HepG2 (cell line): Measurements from ENCODE around the gene GLE1. TPM values are rescaled to one million over a fixed set of nuclear protein-coding genes. Genes with fewer than 3 reads are reported as not detected.

Experiments used
- ATAC-seq: fragments of 200-7000 bp; cut with Tn5 transposase; 3 replicates; pipeline ENCODE4 v1.9.1; 2020; ENCODE audit warnings: mild to moderate bottlenecking, moderate library complexity
- BruUV-seq: library from RNA; stranded (reverse); fragments of 400-500 nt; replicated peaks from 2 replicates; lab custom pipeline; 2021; lab: Mats Ljungman, UMichigan
- CTCF ChIA-PET: fragments of 300-600 bp; formaldehyde crosslinking; extraction: SDS; loops from one replicate; lab custom pipeline; 2021; ENCODE audit warnings: low total read pairs, inconsistent platforms, low intra/inter-chr PET ratio; lab: Yijun Ruan, JAX
- POLR2A ChIA-PET: fragments of 350-600 bp; sonication (Branson Sonifier 250); formaldehyde crosslinking; loops from one replicate; lab custom pipeline; 2020; ENCODE audit warnings: antibody characterized with exemption, inconsistent platforms; lab: Yijun Ruan, JAX
- DNase-seq: peaks from one replicate; pipeline ENCODE4 v3.0.0-alpha.2; 2015; ENCODE audit warnings: low spot score
- FAIRE-seq: peaks from 3 replicates; lab custom pipeline; 2011; peaks lifted over from hg19 to GRCh38; lab: Jason Lieb, UNC
- H2AFZ ChIP-seq: one replicate; pipeline ENCODE4 v1.6.1; 2011; ENCODE audit warnings: low read length, inconsistent platforms
- H3K27ac ChIP-seq: fragments of 300-600 bp; 3 replicates; pipeline ENCODE4 v1.8.0; 2011; ENCODE audit warnings: mixed run types, mild to moderate bottlenecking, mixed read lengths, low read length, inconsistent platforms; ENCODE audit not compliant: insufficient read depth; ENCODE audit errors: extremely low read length
- H3K27me3 ChIP-seq, 2 experiments: fragments of 200-600 bp in 1 of 2; 2 replicates in 1 of 2; 3 replicates in 1 of 2; pipeline versions ENCODE4 v1.6.0 to v1.8.0; 2011; ENCODE audit warnings: low read length in 2 of 2, mild to moderate bottlenecking in 2 of 2, moderate library complexity in 2 of 2, inconsistent platforms in 1 of 2; ENCODE audit not compliant: insufficient read depth in 2 of 2, control insufficient read depth in 1 of 2
- H3K36me3 ChIP-seq, 2 experiments: fragments of 200-600 bp in 1 of 2; replicated peaks in 1 of 2; 2 replicates in 1 of 2; 3 replicates in 1 of 2; pipeline versions ENCODE4 v1.5.1 to v1.8.0; 2011; ENCODE audit warnings: low read length in 2 of 2, inconsistent platforms in 1 of 2; ENCODE audit not compliant: insufficient read depth in 2 of 2, control insufficient read depth in 1 of 2
- H3K4me1 ChIP-seq: 2 replicates; pipeline ENCODE4 v1.5.1; 2012; ENCODE audit warnings: low read length, inconsistent platforms; ENCODE audit not compliant: insufficient read depth
- H3K4me2 ChIP-seq: 2 replicates; pipeline ENCODE4 v1.6.0; 2011; ENCODE audit warnings: low read depth, low read length, inconsistent platforms
- H3K4me3 ChIP-seq, 3 experiments: fragments of 200-600 bp in 1 of 3; sonication (generic), shearing (Covaris generic) in 1 of 3; replicated peaks in 1 of 3; 2 replicates each; pipeline ENCODE4 v1.5.1; 2011 to 2016; ENCODE audit warnings: low read length in 3 of 3, inconsistent platforms in 2 of 3, low read depth in 2 of 3, mild to moderate bottlenecking in 2 of 3, control low read depth in 1 of 3, mixed read lengths in 1 of 3; ENCODE audit not compliant: insufficient read depth in 1 of 3
- H3K79me2 ChIP-seq: one replicate; pipeline ENCODE4 v1.6.1; 2011; ENCODE audit warnings: low read length, inconsistent platforms; ENCODE audit not compliant: insufficient read depth
- H3K9ac ChIP-seq: 2 replicates; pipeline ENCODE4 v1.6.0; 2011; ENCODE audit warnings: mild to moderate bottlenecking, low read depth, low read length, inconsistent platforms; ENCODE audit not compliant: insufficient read depth
- H3K9me3 ChIP-seq: 2 replicates; pipeline ENCODE4 v1.5.1; 2012; ENCODE audit warnings: mild to moderate bottlenecking, low read length
- H4K20me1 ChIP-seq: 2 replicates; pipeline ENCODE4 v1.6.0; 2011; ENCODE audit warnings: inconsistent platforms, mild to moderate bottlenecking, low read length, moderate library complexity; ENCODE audit not compliant: insufficient read depth
- CBFB ChIP-seq: sonication (generic); formaldehyde crosslinking; IDR thresholded peaks from 2 replicates; pipeline ENCODE4 v1.4.0; 2020; ENCODE audit warnings: missing genetic modification reagents
- NFIC ChIP-seq: IDR thresholded peaks from 2 replicates; pipeline ENCODE4 v1.6.1; 2012; ENCODE audit warnings: mild to moderate bottlenecking, low read length, inconsistent platforms
- SSRP1 ChIP-seq: IDR thresholded peaks from 2 replicates; pipeline ENCODE4 v1.6.1; 2016; ENCODE audit warnings: control low read depth
- STAT6 ChIP-seq: sonication (generic); formaldehyde crosslinking; IDR thresholded peaks from 2 replicates; pipeline ENCODE4 v1.4.0; 2020; ENCODE audit warnings: missing genetic modification reagents, mild to moderate bottlenecking, borderline replicate concordance
- TCF7 ChIP-seq: sonication (generic); IDR thresholded peaks from 2 replicates; pipeline ENCODE4 v1.6.1; 2016; ENCODE audit warnings: antibody characterized with exemption, low read depth
- ZNF224 ChIP-seq: sonication (generic); formaldehyde crosslinking; IDR thresholded peaks from 2 replicates; pipeline ENCODE4 v1.5.0; 2020; ENCODE audit warnings: mild to moderate bottlenecking, missing genetic modification reagents
- ZNF451 ChIP-seq: sonication (generic); formaldehyde crosslinking; IDR thresholded peaks from 2 replicates; pipeline ENCODE4 v1.5.0; 2020; ENCODE audit warnings: mild to moderate bottlenecking, missing genetic modification reagents
- WGBS: methylation state at CpG from one replicate; pipeline ENCODE4 v1.1.6; 2017; ENCODE audit warnings: low lambda C conversion rate; 5-methylcytosine and 5-hydroxymethylcytosine counted together
- in situ Hi-C: cut with HindIII; loops from 2 replicates; pipeline ENCODE4 v1.10.0; 2017; ENCODE audit warnings: low pct_unique_long_range_greater_than_20kb; ENCODE audit not compliant: extremely low pct_ligation_motif_present
- intact Hi-C: fragments of 100-400 bp; cut with micrococcal nuclease; formaldehyde crosslinking; loops from one replicate; pipeline ENCODE4 v1.10.0; 2022; ENCODE audit not compliant: unreplicated experiment
- polyA plus RNA-seq, 8 experiments: library from polyadenylated mRNA; depleted of rRNA in 3 of 8; stranded (reverse) in 7 of 8; unstranded in 1 of 8; fragments of >200 nt; fragmentation: Illumina TruSeq in 4 of 8; extraction: Trizol in 4 of 8; gene quantifications; 2 replicates each; pipeline versions ENCODE4 v1.2.1 to v1.2.3, GENCODE V29; 2011 to 2016; ENCODE audit warnings: low read depth in 4 of 8, missing spikeins in 1 of 8, mixed read lengths in 1 of 8; ENCODE audit not compliant: insufficient read depth in 1 of 8
- total RNA-seq, 5 experiments: library from RNA; depleted of rRNA; stranded (reverse); fragments of >200 nt; fragmentation: Illumina TruSeq; extraction: Trizol; gene quantifications; 2 replicates each; pipeline ENCODE4 v1.2.3, GENCODE V29; 2016; ENCODE audit warnings: low read depth in 1 of 5
- TF ChIP-seq, protein P1 (sequence below): sonication (generic); formaldehyde crosslinking; IDR thresholded peaks from 2 replicates; pipeline ENCODE4 v1.5.1; 2020; ENCODE audit warnings: mild to moderate bottlenecking, missing genetic modification reagents, moderate library complexity

GLE1 gene
- total and polyA plus RNA-seq, 2 of the 13 experiments (the other 11 are each of a cell fraction or from before 2014, with no cell fraction given) = 14.7 to 28.8 TPM

DNA sequence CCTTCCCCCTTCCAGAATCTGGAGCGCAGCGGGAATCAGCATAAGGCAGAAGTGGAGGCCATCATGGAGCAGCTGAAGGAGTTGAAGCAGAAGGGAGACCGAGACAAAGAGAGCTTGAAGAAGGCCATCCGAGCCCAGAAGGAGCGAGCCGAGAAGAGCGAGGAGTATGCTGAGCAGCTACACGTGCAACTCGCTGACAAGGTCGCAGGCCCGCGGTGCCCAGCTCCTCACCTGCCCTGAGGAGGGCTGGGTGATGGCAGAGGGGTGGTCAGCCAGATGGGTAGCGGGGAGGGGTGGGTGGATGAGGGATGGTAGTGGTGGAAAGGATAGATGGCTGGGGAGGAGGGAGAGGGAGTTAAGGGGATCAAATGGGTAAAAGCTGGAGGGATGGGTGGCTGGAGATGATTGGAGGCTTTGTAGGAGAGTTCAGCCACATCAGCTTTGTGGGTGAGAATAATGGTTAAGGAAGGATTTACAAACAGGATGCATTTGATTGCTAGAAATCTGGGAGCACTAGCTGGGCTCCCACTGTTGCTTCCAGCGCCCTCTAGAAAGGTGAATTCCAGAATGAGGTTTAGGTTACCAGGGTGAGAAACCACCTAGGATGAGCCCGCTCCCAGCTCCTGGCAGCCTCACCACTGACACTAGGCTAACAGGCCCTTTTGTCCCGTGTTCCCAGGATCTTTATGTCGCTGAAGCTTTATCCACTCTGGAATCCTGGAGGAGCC, 19.7 kb upstream of the GLE1 start:
- H3K9me3 ChIP-seq = no peaks in the 10 kb centered on the region
- TF ChIP-seq ZNF451 (CRISPR knock-in tag) = no peak
- no peak for TF ChIP-seq NFIC
- no peak for TF ChIP-seq ZNF224 (CRISPR knock-in tag)
- TF ChIP-seq, protein P1, sequence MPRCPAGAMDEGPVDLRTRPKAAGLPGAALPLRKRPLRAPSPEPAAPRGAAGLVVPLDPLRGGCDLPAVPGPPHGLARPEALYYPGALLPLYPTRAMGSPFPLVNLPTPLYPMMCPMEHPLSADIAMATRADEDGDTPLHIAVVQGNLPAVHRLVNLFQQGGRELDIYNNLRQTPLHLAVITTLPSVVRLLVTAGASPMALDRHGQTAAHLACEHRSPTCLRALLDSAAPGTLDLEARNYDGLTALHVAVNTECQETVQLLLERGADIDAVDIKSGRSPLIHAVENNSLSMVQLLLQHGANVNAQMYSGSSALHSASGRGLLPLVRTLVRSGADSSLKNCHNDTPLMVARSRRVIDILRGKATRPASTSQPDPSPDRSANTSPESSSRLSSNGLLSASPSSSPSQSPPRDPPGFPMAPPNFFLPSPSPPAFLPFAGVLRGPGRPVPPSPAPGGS (CRISPR knock-in tag) = no peak
- TF ChIP-seq SSRP1 (CRISPR knock-in tag) = no peak
- TF ChIP-seq TCF7 = no peak
- TF ChIP-seq STAT6 (CRISPR knock-in tag) = no peak
- no peak for TF ChIP-seq CBFB (CRISPR knock-in tag)
- TF ChIP-seq, all 625 proteins: peak for 0
- in situ Hi-C loops = no loop called here
- Histone ChIP-seq H3K4me3 (no peak overlapping the region), H3K79me2 (no peaks in the 10 kb centered on the region), H3K27me3 (no peaks in the 10 kb centered on the region), H4K20me1 (no peaks in the 10 kb centered on the region), H3K4me1 (no peaks in the 10 kb centered on the region), H3K9ac (no peak overlapping the region), H3K4me2 (no peak overlapping the region), H3K36me3 (peaks cover 30 to 67% of the 10 kb centered on the region in 2 experiments), H3K27ac (no peak overlapping the region), H2AFZ (no peak overlapping the region)
- POLR2A ChIA-PET = no interaction called here
- CTCF ChIA-PET = no interaction called here
- BruUV-seq = no TSS peak
- intact Hi-C loops = no loop called here
- ATAC-seq (no peak), DNase-seq (no peak), FAIRE-seq (no peak)
- WGBS = 95% methylated on average over 17 of the region's 17 CpGs
